HL-60 (cell line): ENCODE measurements around the gene SLC4A8.

ENCODE experiments used
- DNase-seq, 2 experiments: peaks; one replicate each; pipeline ENCODE4 v3.0.0-alpha.2; 2010 to 2020; ENCODE audit warnings: low read depth in 1 of 2, low spot score in 1 of 2
- H3K27ac ChIP-seq: fragments of 250-450 bp; sonication (Bioruptor Pico); replicated peaks from 2 replicates; pipeline ENCODE4 v1.5.1; 2020; ENCODE audit warnings: mild to moderate bottlenecking, moderate library complexity
- H3K27me3 ChIP-seq: fragments of 250-450 bp; sonication (Bioruptor Pico); 2 replicates; pipeline ENCODE4 v1.5.1; 2021; ENCODE audit warnings: mild to moderate bottlenecking, moderate library complexity; ENCODE audit not compliant: insufficient read depth, poor library complexity, severe bottlenecking
- H3K4me3 ChIP-seq: replicated peaks from 2 replicates; pipeline ENCODE4 v1.5.1; 2011; ENCODE audit warnings: mild to moderate bottlenecking, control low read depth, low read length; ENCODE audit not compliant: insufficient read depth
- GABPA ChIP-seq: IDR thresholded peaks from 2 replicates; pipeline ENCODE4 v1.6.1; 2012; ENCODE audit warnings: low read depth
- POLR2AphosphoS5 ChIP-seq: IDR thresholded peaks from 2 replicates; pipeline ENCODE4 v1.6.1; 2012; ENCODE audit warnings: low read depth
- SPI1 ChIP-seq: IDR thresholded peaks from 2 replicates; pipeline ENCODE4 v1.6.1; 2012; ENCODE audit warnings: low read depth, mild to moderate bottlenecking, borderline replicate concordance
- TF ChIP-seq, protein P1 (sequence below): IDR thresholded peaks from 2 replicates; pipeline ENCODE4 v1.6.1; 2012; ENCODE audit warnings: low read depth; ENCODE audit not compliant: insufficient replicate concordance
- TF ChIP-seq, protein P2 (sequence below): IDR thresholded peaks from one replicate; pipeline ENCODE4 v1.5.1; 2011; ENCODE audit warnings: low read length, control low read depth, inconsistent platforms; ENCODE audit not compliant: insufficient read depth

Gene SLC4A8

DNA sequence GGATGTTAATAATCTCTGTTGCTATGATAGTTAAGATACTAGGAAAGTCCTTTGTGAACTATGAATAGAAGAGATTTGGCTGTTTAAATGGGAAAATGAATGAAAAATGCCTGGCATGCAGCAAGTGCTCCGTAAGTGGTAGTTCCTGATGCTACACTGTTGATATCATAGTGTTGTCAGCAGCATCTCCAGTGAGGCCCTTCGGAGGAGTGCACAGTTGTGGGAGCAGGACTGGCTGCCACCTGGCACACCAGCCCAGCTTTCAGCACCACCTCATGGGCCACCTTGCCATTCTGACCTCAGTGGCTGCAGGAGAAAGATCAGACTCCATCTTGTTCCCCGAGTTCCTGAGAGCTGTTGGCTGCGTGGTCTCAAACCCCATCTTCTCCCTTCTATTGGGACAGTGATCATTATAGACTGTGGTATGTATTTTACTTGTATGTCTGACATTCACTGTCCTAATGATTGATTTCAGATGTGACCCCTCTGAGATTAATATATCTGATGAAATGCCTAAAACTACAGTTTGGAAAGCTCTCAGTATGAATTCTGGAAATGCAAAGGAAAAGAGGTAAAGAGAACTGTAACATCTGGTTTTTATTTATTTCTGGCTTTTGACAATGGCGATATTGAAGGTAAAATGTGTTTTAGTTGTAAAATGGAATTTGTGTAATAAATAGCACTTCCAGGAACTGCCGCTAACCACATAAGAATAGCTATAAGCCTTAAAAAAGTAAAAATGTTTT lies 80.9 kb downstream of the SLC4A8 start:
- H3K4me3 ChIP-seq: no peak overlapping the region
- H3K27ac ChIP-seq: no peak overlapping the region
- H3K27me3 ChIP-seq: no peaks in the 10 kb centered on the region
- no peak for TF ChIP-seq POLR2AphosphoS5
- TF ChIP-seq, protein P1, sequence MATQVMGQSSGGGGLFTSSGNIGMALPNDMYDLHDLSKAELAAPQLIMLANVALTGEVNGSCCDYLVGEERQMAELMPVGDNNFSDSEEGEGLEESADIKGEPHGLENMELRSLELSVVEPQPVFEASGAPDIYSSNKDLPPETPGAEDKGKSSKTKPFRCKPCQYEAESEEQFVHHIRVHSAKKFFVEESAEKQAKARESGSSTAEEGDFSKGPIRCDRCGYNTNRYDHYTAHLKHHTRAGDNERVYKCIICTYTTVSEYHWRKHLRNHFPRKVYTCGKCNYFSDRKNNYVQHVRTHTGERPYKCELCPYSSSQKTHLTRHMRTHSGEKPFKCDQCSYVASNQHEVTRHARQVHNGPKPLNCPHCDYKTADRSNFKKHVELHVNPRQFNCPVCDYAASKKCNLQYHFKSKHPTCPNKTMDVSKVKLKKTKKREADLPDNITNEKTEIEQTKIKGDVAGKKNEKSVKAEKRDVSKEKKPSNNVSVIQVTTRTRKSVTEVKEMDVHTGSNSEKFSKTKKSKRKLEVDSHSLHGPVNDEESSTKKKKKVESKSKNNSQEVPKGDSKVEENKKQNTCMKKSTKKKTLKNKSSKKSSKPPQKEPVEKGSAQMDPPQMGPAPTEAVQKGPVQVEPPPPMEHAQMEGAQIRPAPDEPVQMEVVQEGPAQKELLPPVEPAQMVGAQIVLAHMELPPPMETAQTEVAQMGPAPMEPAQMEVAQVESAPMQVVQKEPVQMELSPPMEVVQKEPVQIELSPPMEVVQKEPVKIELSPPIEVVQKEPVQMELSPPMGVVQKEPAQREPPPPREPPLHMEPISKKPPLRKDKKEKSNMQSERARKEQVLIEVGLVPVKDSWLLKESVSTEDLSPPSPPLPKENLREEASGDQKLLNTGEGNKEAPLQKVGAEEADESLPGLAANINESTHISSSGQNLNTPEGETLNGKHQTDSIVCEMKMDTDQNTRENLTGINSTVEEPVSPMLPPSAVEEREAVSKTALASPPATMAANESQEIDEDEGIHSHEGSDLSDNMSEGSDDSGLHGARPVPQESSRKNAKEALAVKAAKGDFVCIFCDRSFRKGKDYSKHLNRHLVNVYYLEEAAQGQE: no peak
- TF ChIP-seq SPI1: no peak
- no peak for TF ChIP-seq GABPA
- TF ChIP-seq, protein P2, sequence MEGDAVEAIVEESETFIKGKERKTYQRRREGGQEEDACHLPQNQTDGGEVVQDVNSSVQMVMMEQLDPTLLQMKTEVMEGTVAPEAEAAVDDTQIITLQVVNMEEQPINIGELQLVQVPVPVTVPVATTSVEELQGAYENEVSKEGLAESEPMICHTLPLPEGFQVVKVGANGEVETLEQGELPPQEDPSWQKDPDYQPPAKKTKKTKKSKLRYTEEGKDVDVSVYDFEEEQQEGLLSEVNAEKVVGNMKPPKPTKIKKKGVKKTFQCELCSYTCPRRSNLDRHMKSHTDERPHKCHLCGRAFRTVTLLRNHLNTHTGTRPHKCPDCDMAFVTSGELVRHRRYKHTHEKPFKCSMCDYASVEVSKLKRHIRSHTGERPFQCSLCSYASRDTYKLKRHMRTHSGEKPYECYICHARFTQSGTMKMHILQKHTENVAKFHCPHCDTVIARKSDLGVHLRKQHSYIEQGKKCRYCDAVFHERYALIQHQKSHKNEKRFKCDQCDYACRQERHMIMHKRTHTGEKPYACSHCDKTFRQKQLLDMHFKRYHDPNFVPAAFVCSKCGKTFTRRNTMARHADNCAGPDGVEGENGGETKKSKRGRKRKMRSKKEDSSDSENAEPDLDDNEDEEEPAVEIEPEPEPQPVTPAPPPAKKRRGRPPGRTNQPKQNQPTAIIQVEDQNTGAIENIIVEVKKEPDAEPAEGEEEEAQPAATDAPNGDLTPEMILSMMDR: no peak
- no peak for DNase-seq

DNA sequence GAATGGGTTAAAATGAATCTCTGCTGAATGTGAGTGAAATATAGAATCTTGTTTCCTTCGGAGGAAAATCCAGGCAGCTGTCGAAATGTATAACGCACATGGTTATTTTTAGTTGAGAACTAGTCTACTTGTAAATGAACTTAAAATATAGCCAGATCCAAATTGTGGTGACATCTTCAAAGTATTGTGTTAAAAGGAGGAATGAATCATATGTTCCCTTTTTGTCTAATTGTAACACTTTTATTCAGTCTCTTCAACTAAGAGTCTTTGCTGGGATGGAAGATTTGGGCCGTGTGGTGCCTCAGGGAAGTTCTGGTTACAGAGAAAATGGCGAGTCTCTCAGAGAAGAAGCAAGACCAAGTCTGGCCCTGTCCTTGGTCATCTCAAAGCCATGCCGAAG lies 82.5 kb downstream of the SLC4A8 start:
- TF ChIP-seq POLR2AphosphoS5 (no peak), GABPA (no peak), SPI1 (no peak)
- TF ChIP-seq, protein P2: no peak
- TF ChIP-seq, protein P1: no peak
- Histone ChIP-seq H3K27ac (no peak overlapping the region), H3K4me3 (no peak overlapping the region), H3K27me3 (no peaks in the 10 kb centered on the region)
- DNase-seq: no peak

DNA sequence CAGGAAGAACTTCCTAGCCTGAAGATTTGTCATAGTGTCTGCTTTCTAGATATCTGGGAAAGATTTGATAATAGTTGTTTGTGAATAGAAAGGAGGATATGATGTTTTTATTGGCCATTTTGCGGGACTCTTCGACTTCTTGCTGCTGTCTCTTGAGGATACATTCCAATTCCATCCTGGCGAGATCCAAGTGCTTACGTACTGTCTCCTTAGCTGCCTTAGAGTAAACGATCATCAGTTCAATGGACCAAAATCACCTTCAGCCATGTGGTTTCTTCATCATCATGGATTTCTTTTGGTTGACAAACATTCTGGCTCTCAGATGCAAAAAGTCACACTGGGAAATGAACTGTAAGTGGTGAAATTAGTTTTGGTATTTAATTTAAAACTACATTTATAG lies 83.7 kb downstream of the SLC4A8 start:
- H3K4me3 ChIP-seq: no peak overlapping the region
- TF ChIP-seq, protein P2: no peak
- TF ChIP-seq GABPA (no peak), POLR2AphosphoS5 (no peak), SPI1 (no peak)
- TF ChIP-seq, protein P1: no peak
- H3K27ac ChIP-seq: no peak overlapping the region
- H3K27me3 ChIP-seq: no peaks in the 10 kb centered on the region
- no peak for DNase-seq
